Cardiac fibroblast (primary cell): ENCODE results near the gene TICAM1.
A peak's percentile ranks its signal among the peaks of the same experiment; 100 is the strongest.

ENCODE experiments used
- DNase-seq, 2 donors: peaks; one replicate each; pipeline versions ENCODE4 v3.0.0 to v3.0.0-alpha.2; 2010; ENCODE audit warnings: low read depth in 2 of 2
- H3K4me3 ChIP-seq, 2 donors: replicated peaks in 1 of 2; 1 replicate in 1 of 2; 2 replicates in 1 of 2; pipeline ENCODE4 v1.5.1; 2011; ENCODE audit warnings: low read depth in 2 of 2, low read length in 2 of 2, mild to moderate bottlenecking in 2 of 2, moderate library complexity in 1 of 2
- CTCF ChIP-seq: IDR thresholded peaks from one replicate; pipeline ENCODE4 v1.5.1; 2011; ENCODE audit warnings: low read depth, mild to moderate bottlenecking, low read length, inconsistent platforms

Gene TICAM1

GRCh38 chr19:4831304-4831978 lies at the start of gene TICAM1:
TSS of gene TICAM1 (minus strand) at chr19:4831712. CDS start at chr19:4818377, 13,335 bp downstream.
- DNase-seq, result peak; percentile 65 to 77
- TF ChIP-seq CTCF, result peak; percentile 3
- H3K4me3 ChIP-seq, result peak within 1 kb of the TSS; percentile 83 to 91

- no peak for DNase-seq
- no peak for TF ChIP-seq CTCF
- no peak overlapping the region for H3K4me3 ChIP-seq
These were observed 47.5 kb upstream of the TICAM1 start for GRCh38 chr19:4879041-4879440.

GRCh38 chr19:4878491-4878968 lies 47.0 kb upstream of the TICAM1 start:
- no peak for DNase-seq
- H3K4me3 ChIP-seq, result no peak overlapping the region
- TF ChIP-seq CTCF, result no peak

- no peak for TF ChIP-seq CTCF
- H3K4me3 ChIP-seq, result no peak overlapping the region
- DNase-seq, result peak in 1 of 2 donors; percentile 8
These were observed 46.4 kb upstream of the TICAM1 start for GRCh38 chr19:4877753-4878490.

GRCh38 chr19:4873930-4874329 lies 42.4 kb upstream of the TICAM1 start:
- TF ChIP-seq CTCF, result no peak
- no peak for DNase-seq
- H3K4me3 ChIP-seq, result no peak overlapping the region

GRCh38 chr19:4871711-4872110 lies 40.2 kb upstream of the TICAM1 start:
- no peak for DNase-seq
- H3K4me3 ChIP-seq, result no peak overlapping the region
- TF ChIP-seq CTCF, result no peak
